HG02623 (cell line): ENCODE results near the gene GRIA3.

Experiments used
- ATAC-seq: cut with Tn5 transposase; IDR thresholded peaks from one replicate; pipeline ENCODE4 v1.9.1; 2021; ENCODE audit warnings: moderate library complexity; ENCODE audit not compliant: unreplicated experiment

GRIA3 gene

DNA sequence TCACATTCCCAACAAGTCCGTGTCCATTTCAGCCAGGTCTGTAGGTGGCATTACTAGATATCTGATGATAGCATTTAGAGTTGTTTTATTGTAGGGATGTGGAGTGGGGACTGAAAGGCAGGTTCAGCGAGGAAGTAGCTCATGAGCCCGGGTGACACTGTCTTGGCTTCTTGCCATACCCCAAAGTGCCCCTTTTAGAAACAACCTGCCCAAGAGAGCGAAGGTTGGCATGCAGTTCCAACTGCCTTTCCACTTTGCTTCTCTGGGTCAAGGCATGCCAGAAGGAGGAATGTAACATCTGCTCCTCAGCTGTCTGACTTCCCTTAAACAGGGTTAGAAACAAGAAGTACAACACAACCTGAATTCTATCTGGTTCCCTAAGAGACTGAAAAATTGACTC lies 9.0 kb downstream of the GRIA3 start:
- no peak for ATAC-seq

DNA sequence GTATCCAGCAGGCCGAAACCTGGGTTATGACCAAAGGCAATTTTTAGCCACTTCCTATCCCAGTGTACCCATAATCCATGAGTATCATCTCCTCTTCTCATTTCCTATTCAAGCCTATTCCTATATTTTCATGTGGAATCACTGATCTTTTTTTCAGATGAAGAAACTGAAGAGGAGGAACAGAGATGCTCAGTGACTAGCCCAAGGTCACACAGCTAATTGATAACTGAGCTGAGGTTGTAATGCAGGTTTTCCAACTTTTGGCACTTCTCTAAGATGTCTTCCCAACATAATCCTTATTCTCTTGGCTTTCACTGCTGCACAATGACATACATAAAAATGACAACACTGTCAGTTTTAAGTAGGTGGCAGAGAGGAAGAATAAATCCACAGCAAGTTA lies 15.3 kb downstream of the GRIA3 start:
- ATAC-seq, result no peak

- no peak for ATAC-seq
Observed at GRCh38 chrX:123201720-123202119, 17.6 kb downstream of the GRIA3 start.

GRCh38 chrX:123202523-123202922 lies 18.4 kb downstream of the GRIA3 start:
- ATAC-seq, result no peak

GRCh38 chrX:123203772-123204171 lies 19.7 kb downstream of the GRIA3 start:
- ATAC-seq, result no peak

DNA sequence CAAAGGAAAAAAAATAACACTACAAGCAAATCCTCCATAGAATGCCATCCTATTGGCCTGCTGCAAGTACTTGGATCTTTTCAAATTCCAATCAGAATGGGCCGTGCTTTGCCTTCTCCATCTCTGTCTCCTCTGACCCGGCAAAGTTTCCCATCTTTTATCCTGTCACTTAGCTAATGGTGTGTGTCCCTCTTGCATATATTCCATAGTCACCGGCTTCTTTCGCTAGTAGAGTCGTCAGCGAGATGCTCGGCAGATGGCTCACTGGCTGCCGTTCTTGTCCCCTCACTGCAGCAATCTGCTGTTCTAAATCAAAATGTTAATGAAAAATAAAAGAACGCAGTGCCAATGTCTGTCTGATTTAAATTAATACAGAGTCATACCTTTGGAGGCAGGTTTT lies 22.1 kb downstream of the GRIA3 start:
- ATAC-seq, result no peak

- ATAC-seq, result no peak
Observed at GRCh38 chrX:123210252-123210651, 26.2 kb downstream of the GRIA3 start.

- no peak for ATAC-seq
Observed at GRCh38 chrX:123215397-123216089, 31.5 kb downstream of the GRIA3 start.

DNA sequence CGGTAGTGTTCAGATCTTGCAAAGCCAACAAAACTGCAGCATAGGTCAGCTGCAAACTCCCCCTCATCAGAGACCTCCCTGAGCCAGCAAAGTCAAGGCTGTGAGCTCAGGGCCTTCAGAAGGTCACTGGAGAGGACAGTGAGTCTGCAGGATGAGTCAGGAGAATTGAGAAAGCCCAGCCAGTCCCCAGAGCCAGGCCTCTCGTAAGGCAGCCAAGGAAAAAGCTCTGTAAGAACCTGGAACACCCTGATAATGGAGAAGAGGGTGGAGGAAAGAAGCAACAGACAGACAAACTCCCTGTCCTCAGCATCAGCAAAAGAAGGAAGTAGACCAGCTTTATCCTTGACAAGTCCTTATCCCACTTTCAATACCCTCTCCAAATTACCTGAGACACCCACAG lies 33.0 kb downstream of the GRIA3 start:
- ATAC-seq, result no peak

- no peak for ATAC-seq
Observed at GRCh38 chrX:123217728-123218127, 33.6 kb downstream of the GRIA3 start.

GRCh38 chrX:123219916-123220315 lies 35.8 kb downstream of the GRIA3 start:
- no peak for ATAC-seq

DNA sequence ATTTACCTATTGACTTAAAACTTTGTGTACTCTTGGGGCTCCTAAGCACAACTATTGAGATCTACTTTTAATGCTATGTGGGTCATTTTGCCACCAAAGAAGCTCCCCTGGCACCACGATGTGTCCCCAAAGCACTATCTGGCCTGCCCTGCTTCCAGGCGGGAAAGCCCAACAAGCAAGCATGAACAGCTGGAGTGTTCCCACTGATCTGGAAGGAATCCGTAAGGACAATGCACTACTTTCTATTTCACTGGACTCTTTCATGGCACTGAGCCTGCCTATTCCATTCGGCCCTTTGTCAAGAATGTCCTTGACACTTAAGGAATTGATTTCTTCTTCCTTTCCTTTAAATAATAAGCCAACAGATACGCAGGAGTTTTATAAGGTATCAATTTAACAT lies 38.8 kb downstream of the GRIA3 start:
- no peak for ATAC-seq

GRCh38 chrX:123223409-123223808 lies 39.3 kb downstream of the GRIA3 start:
- ATAC-seq, result no peak

DNA sequence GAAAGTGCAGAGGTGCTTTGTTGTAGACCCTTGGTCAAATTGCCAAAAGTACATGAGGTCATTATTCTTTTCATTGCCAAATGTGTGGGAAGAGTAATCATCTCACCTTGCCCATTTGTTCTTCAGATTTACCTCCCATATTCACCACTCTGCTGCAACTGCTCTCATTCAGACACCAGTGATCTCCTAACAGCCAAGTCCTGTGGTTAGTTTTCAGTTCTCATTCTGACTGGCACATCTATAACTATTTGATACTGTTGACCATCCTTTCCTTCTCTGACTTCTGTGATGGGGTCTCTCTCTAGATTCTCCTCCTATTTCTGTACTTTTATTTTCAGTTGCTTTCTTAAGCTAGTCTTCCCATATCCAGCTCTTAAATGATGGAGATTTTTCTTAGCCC lies 39.8 kb downstream of the GRIA3 start:
- ATAC-seq, result no peak

DNA sequence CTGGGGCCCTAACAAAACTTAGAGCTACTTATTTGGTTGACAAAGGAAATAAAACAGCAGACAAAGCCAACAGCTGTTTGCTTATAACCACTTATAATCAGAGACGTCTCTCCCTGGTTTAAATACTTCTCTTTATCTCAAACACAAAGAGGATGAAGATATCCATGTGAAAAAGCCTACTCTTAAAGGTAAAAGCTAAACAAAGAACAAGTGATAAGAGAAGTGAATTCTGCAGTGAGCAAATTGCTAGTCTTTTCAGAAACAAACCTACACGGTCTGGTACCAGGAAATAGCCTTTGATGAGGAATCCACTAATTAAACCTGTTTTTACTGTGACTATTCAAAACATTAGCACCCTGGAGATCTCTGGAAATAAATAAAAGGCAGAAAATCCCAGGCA lies 46.7 kb downstream of the GRIA3 start:
- no peak for ATAC-seq

GRCh38 chrX:123236859-123237258 lies 52.8 kb downstream of the GRIA3 start:
- ATAC-seq, result no peak

DNA sequence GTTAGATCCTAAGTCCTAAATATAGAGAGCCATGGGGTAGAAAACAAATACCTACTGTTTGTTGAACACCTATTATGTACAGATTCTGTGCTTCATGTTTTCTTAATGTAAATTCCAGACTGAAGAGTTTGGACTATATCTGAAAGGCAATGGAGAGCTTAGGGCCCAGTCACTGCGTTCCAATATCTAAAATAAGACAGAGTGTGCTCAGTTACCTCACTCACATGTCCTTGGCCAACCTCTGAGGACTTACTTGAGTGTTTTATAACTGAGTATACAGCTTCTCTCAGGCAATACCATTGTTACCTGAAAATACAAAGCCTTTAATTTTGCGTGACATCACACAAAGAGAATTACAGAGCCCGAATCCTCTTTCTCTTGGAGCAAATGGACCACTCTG lies 53.2 kb downstream of the GRIA3 start:
- no peak for ATAC-seq

GRCh38 chrX:123254457-123254856 lies 70.4 kb downstream of the GRIA3 start:
- no peak for ATAC-seq

DNA sequence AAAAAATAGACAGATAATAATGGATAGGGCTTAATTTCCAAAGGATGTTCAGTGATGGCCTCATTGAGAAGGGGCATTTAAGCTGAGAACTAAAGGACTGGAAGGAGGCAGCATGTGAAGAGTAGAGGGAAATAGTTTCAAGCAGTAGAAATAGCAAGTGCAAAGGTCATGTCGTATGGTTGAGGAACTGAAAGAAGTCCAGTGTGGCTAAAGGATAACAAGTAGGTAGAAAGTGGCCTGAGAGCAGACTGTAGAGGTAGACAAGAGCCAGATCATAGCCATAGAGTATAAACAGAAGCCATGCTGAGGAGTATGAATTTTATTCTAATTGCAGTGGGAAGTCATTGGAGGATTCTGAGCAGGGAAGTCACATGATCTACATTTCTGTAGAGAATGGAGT lies 72.3 kb downstream of the GRIA3 start:
- ATAC-seq, result no peak

DNA sequence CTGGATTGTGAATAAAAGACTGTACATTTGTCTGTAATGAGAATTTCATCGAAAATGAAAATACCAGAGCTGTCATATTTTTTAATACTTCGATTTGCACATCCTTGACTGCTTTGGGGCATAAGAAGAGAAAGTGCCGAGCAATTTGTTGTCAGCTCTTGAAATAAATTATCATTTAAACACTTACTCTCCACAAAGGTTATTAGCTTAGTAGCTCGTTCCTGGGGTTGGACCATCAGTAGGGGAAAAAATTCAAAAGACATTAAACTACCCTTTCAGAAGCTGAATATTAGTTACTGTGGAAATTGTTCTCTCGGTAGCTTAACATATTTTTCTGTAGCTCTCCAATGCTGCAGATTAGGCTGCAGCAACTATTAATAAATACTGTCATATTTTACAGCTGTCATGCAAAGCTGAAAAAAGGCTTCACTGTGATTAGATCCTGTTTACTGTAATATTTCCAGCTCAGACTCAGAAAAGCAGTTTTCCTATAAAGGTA lies 76.9 kb downstream of the GRIA3 start:
- no peak for ATAC-seq

DNA sequence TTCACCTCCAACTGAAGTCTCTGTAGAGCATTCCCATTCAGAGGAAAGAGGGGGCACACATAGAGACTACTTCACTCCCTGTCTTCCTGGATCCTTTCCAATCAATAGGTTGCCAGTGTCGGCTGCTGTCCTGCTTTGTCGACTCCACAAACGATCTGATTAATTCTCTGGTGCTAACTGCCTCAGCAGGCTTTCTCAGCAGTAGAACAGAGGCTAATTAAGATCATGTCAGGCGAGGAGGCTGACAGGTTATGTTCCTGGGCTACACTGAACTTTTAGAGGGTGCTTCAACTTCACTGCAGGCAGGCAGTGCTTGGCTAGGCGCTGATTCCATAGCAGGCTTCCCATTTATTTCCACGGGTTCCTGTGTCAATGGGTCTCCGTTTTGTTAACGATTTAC lies 79.2 kb downstream of the GRIA3 start:
- ATAC-seq, result no peak

GRCh38 chrX:123263747-123264146 lies 79.7 kb downstream of the GRIA3 start:
- ATAC-seq, result no peak

DNA sequence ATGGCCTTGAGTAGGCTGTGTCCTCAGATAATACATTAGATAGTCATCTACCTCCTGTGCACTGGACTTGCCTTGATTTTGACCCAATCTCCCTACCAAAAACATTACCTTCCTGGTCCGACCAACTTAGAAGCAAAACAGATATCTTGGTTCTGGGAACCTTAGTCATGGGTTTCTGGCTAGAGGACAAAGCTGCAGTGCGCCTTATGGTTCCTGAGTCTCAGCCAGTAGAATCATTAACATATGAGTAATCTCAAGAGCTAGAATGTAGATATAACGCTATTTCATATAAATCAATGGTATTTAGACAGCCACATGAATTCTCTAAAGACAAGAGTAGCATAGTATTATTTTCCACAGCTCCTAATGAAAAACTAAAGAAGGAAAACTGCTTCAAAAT lies 83.1 kb downstream of the GRIA3 start:
- ATAC-seq, result no peak
